ENCODE results near the gene SUCNR1. TPM values are rescaled to one million over a fixed set of nuclear protein-coding genes. Genes with fewer than 3 reads are reported as not detected.

Gene SUCNR1
- total RNA-seq, 1 experiment from 2014 or later = 0.07 TPM

GRCh38 chr3:151838574-151839312 is 34.7 kb upstream of the SUCNR1 start:
- BruUV-seq (replicated peaks) = no TSS peak
- Mint-ChIP-seq H3K27me3 (ENCODE audit: unreplicated experiment) (no peaks in the 10 kb centered on the region), H3K27ac (ENCODE audit: unreplicated experiment) (no peak overlapping the region), H3K4me3 (ENCODE audit: low read depth, unreplicated experiment) (no peak overlapping the region), H3K36me3 (ENCODE audit: insufficient read depth, unreplicated experiment) (no peaks in the 10 kb centered on the region), H3K9me3 (ENCODE audit: low read depth, unreplicated experiment) (no peaks in the 10 kb centered on the region), H3K4me1 (ENCODE audit: low read depth, unreplicated experiment) (peaks cover 26% of the 10 kb centered on the region)
- CTCF ChIA-PET = interaction anchor here (0.6 to 2.1 kb wide), 15 partner anchors 21 to 670 kb away, joined by 3 to 15 read pairs (median 4); no protein-coding TSS in a partner anchor
- DNase-seq = peak; percentile 78
- peak; percentile 73 for TF ChIP-seq CTCF (IDR thresholded peaks at IDR 0.05; ENCODE audit: unreplicated experiment)
- intact Hi-C loops (cut with micrococcal nuclease; ENCODE audit: unreplicated experiment) = loop anchor here (1.0 to 5.0 kb wide), 9 partner anchors 66 to 611 kb away; no protein-coding TSS in a partner anchor

GRCh38 chr3:151839313-151839631 is 34.2 kb upstream of the SUCNR1 start:
- BruUV-seq (replicated peaks) = no TSS peak
- no peak overlapping the region for H3K4me3 Mint-ChIP-seq (ENCODE audit: low read depth, unreplicated experiment)
- H3K9me3 Mint-ChIP-seq (ENCODE audit: low read depth, unreplicated experiment) = no peaks in the 10 kb centered on the region
- no peak overlapping the region for H3K27ac Mint-ChIP-seq (ENCODE audit: unreplicated experiment)
- no peaks in the 10 kb centered on the region for H3K36me3 Mint-ChIP-seq (ENCODE audit: insufficient read depth, unreplicated experiment)
- no peak for TF ChIP-seq CTCF (IDR thresholded peaks at IDR 0.05; ENCODE audit: unreplicated experiment)
- no peaks in the 10 kb centered on the region for H3K27me3 Mint-ChIP-seq (ENCODE audit: unreplicated experiment)
- H3K4me1 Mint-ChIP-seq (ENCODE audit: low read depth, unreplicated experiment) = peaks cover 26% of the 10 kb centered on the region
- intact Hi-C loops (cut with micrococcal nuclease; ENCODE audit: unreplicated experiment) = loop anchor here (1.0 to 5.0 kb wide), 9 partner anchors 67 to 612 kb away; no protein-coding TSS in a partner anchor
- CTCF ChIA-PET = interaction anchor here (0.6 to 2.1 kb wide), 15 partner anchors 21 to 671 kb away, joined by 3 to 15 read pairs (median 4); no protein-coding TSS in a partner anchor
- DNase-seq = no peak

- DNase-seq = no peak
- intact Hi-C loops (cut with micrococcal nuclease; ENCODE audit: unreplicated experiment) = loop anchor here (2.0 kb wide), 1 partner anchor 545 kb away; no protein-coding TSS in a partner anchor
- no peak overlapping the region for H3K27ac Mint-ChIP-seq (ENCODE audit: unreplicated experiment)
These were observed 31.6 kb upstream of the SUCNR1 start for GRCh38 chr3:151841801-151842200.

GRCh38 chr3:151843275-151843674 is 30.2 kb upstream of the SUCNR1 start:
- BruUV-seq (replicated peaks) = no TSS peak
- Mint-ChIP-seq H3K9me3 (ENCODE audit: low read depth, unreplicated experiment) (no peaks in the 10 kb centered on the region), H3K27me3 (ENCODE audit: unreplicated experiment) (no peaks in the 10 kb centered on the region), H3K4me3 (ENCODE audit: low read depth, unreplicated experiment) (no peak overlapping the region), H3K36me3 (ENCODE audit: insufficient read depth, unreplicated experiment) (no peaks in the 10 kb centered on the region), H3K4me1 (ENCODE audit: low read depth, unreplicated experiment) (peaks cover 19% of the 10 kb centered on the region), H3K27ac (ENCODE audit: unreplicated experiment) (no peak overlapping the region)
- intact Hi-C loops (cut with micrococcal nuclease; ENCODE audit: unreplicated experiment) = no loop called here
- CTCF ChIA-PET = no interaction called here
- DNase-seq = no peak
- no peak for TF ChIP-seq CTCF (IDR thresholded peaks at IDR 0.05; ENCODE audit: unreplicated experiment)

More at GRCh38 chr3:151841801-151842200, 31.6 kb upstream of the SUCNR1 start:
- H3K9me3 Mint-ChIP-seq (ENCODE audit: low read depth, unreplicated experiment) = no peaks in the 10 kb centered on the region
- BruUV-seq (replicated peaks) = no TSS peak
- peaks cover 28% of the 10 kb centered on the region for H3K4me1 Mint-ChIP-seq (ENCODE audit: low read depth, unreplicated experiment)
- TF ChIP-seq CTCF (IDR thresholded peaks at IDR 0.05; ENCODE audit: unreplicated experiment) = no peak
- no peaks in the 10 kb centered on the region for H3K27me3 Mint-ChIP-seq (ENCODE audit: unreplicated experiment)
- no peaks in the 10 kb centered on the region for H3K36me3 Mint-ChIP-seq (ENCODE audit: insufficient read depth, unreplicated experiment)
- no peak overlapping the region for H3K4me3 Mint-ChIP-seq (ENCODE audit: low read depth, unreplicated experiment)
- CTCF ChIA-PET = interaction anchor here (0.6 to 1.7 kb wide), 3 partner anchors 402 to 630 kb away, joined by 3 to 6 read pairs (median 4); no protein-coding TSS in a partner anchor

Measured in Calu3 (cell line).